Effector CD8-positive, alpha-beta T cell (primary cell): ENCODE measurements around the gene MMP17.

Source experiments
- DNase-seq: peaks from one replicate; lab custom pipeline; 2025; lab: John Stamatoyannopoulos, UW
- total RNA-seq, 4 experiments: gene quantifications; one replicate each; lab custom pipeline; 2026; lab: John Stamatoyannopoulos, UW

Gene MMP17
- 0 to 0.10 (median 0.04) reads per million in 4 experiments for total RNA-seq

- no peak for DNase-seq
These were observed at the start of gene MMP17 for GRCh38 chr12:131827961-131828534. TSS of gene MMP17 (plus strand) at chr12:131828393. CDS start at chr12:131828495, 102 bp downstream.

DNA sequence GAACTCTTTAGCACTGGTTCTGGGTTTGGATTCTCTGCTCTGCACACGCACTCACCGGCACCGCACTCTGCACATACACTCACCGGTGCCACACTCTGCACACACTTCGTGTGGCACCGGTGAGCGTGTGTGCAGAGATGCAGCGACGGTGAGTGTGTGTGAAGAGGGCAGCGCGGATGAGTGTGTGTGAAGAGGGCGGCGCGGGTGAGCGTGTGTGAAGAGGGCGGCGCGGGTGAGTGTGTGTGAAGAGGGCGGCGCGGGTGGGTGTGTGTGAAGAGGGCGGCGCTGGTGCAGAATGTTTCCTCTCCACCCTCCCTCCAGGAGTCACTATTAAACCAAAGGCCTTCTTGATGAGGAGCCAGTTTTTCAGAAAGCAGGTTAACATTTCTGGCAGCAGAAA is 49.2 kb upstream of the MMP17 start:
- DNase-seq: no peak

DNA sequence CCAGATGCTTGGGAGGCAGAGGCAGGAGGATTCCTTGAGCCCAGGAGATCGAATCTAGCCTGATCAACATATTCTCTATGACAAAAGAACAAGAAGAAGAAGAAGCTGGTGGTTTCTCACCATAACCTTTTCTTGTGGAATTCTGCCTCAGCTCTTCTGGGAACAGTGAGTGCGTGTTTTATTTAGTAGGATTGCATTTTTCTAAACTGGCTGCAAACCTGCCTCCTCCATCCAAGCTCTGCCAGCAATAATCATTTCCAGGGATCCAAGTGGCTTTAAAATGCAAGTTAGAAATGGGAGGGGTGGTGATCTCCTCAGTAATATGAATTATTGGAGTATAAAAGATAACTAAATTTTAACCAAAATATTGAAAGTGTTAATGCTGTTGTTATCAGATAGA is 46.1 kb upstream of the MMP17 start:
- DNase-seq: no peak

- no peak for DNase-seq
These were observed 44.2 kb upstream of the MMP17 start for GRCh38 chr12:131783915-131784541.

- DNase-seq: no peak
These were observed 43.1 kb upstream of the MMP17 start for GRCh38 chr12:131784909-131785762.

- no peak for DNase-seq
These were observed 42.3 kb upstream of the MMP17 start for GRCh38 chr12:131785763-131786330.

DNA sequence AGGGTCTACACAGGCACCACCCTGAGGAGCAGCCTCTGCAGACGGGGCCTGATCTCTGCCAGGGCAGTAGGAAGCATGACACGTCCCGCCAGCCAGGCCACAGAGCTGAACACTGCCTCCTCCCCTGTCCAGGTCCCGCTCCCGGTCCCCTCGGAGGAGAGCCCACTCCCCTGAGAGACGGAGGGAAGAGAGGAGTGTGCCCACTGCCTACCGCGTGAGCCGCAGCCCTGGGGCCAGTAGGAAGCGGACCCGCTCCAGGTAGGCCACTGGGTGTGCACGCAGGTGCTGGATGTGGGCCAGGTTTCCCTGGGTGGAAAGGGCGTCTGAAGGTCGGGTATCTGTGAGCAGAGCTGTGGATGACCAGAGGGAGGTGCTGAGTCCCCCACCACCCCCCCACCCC is 41.9 kb upstream of the MMP17 start:
- no peak for DNase-seq

DNA sequence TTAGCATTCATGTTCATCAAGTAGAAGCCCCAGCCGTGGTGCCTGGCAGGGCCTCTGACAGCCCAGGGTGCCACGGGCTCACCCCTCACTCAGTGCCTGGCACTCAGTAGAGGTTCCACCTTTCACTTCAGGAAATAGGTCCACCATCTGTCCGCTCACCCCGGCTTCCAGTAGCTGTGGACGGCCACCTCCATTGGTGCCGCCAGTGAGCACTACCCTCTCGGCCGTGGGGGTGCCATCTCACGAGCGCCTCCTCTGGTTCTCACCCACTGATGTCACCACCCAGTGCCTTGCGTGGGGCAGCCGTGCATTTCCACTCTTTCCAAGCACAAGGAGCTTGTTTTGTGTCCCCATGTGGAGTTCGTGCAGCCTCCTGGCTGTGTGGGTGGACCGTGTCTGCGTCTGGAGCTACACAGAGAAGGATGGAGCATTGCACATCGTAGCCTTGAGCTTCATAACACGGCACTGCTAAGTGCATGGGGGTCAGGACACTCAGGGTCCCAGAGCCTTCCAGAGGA is 41.0 kb upstream of the MMP17 start:
- DNase-seq: no peak

DNA sequence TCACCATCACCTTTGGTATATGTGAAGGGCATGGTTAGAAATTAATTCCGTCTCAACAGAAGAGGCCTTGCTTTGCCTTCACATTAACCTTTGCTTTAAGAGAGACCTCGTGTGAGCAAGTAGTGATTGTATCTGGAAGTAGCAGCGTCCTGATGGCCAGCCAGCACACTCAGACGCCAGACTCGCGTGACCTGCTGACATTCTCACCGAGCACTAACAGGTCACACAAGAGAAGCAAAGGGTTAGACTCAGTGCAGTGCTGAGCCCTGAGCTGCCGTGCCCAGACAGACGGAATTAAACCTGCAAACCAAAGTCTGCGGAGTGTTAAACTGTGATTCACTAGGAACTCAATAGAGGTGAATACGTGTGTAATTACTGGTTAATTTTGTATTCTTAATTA is 40.1 kb upstream of the MMP17 start:
- no peak for DNase-seq

- DNase-seq: no peak
These were observed 38.6 kb upstream of the MMP17 start for GRCh38 chr12:131789638-131790037.

DNA sequence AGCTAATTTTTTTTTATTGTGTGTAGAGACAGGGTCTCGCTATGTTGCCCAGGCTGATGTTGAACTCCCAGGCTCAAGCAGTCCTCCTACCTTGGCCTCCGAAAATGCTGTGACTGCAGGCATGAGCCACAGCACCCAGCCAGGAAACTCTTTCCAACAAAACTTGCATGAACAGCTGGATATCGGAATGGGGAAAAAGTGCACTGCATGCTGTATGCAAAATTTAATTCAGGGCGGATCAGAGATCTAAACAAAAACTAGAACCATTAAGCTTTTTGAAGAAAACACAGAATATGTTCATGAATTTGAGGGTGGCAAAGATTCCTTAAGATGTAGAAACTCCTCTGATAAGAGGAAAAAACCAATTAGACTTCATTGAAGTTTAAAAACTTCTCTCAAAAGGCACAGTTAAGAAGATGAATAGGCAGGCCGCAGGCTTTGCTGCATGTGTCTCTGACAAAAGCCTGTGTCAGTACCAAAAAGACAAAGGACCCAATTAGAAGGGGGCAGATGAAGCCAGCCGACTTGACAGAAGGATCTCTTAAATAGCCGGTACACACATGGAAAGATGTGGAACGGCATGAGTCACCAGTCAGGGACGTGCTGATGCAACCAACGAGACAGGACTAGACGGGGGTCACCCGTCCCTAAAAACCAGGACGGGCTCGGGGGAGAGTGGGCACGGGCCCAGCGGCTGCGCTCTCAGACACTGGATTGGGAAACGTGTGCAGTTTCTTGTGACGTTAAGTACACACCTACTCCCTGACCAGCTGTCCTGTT is 34.8 kb upstream of the MMP17 start:
- no peak for DNase-seq

DNA sequence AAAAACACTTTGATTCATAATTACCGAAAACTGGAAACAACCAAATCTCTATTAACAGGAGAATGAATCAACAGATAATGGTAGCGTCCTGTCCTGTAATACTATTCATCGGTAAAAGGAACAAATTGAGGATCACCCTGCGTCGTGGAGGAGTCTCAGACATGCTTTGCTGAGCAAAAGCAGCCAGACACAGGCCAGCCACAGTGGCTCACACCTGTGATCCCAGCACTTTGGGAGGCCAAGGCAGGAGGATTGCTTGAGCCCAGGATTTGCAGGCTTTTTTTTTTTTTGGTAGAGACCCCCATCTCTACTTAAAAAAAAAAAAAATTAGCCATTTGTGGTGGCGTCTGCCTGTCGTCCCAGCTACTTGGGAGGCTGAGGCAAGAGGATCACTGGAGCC is 34.1 kb upstream of the MMP17 start:
- no peak for DNase-seq

GRCh38 chr12:131794573-131794972 is 33.6 kb upstream of the MMP17 start:
- no peak for DNase-seq

DNA sequence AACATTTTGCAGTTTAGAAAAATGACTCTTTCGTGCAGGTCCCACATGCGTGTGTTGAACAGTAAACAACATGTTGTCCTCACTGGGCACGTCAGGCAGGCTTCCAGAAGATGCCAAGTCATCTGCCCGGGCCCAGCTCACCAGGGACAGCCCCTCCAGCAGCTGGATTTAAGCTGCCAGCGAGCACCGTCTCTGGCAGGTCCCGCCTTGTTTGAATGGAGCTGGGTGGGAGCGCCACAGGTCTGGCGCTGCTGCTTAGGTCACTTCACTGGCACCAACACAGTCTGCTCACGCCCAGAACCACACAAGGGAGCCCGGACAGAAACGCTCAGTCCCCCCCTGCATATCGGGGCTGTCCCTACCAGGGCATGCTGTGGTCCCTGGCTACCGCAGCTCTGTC is 33.1 kb upstream of the MMP17 start:
- DNase-seq: no peak

GRCh38 chr12:131795690-131796410 is 32.3 kb upstream of the MMP17 start:
- DNase-seq: no peak

DNA sequence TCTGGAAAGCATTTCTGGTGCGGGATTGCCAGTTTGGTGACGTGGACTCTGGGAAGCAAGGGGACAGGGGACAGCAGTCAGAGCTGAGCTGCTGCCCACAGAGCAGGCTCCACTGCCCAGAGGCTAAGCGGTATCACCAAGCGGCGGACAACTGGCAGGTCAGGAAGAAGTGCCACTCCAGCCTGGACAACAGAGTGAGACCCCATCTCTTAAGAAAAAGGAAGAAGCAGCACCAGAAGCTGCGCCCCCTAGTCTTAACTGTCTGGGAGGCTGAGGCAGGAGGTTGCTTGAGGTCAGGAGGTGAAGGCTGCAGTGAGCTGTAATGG is 31.8 kb upstream of the MMP17 start:
- no peak for DNase-seq

- no peak for DNase-seq
These were observed 31.2 kb upstream of the MMP17 start for GRCh38 chr12:131796754-131797587.

- no peak for DNase-seq
These were observed 30.6 kb upstream of the MMP17 start for GRCh38 chr12:131797588-131797934.

DNA sequence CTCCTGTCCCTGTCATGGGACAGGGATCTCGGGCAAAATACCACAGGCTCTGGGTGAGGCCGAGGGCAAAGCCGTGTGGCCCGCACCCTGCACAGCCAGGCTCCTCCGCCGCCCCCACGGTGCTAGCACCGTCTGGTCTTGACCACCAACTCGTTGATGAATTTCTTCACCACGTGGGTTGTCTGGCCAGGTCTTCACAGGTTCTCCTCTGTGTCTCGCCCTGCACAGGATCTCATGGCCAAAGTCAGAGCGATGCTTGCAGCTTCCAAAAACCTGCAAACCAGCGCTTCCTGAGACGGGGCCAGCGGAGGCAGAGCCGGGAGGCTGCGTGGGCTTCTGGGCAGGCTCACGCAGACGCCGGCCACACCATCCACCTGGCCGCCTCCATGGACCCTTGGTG is 29.0 kb upstream of the MMP17 start:
- no peak for DNase-seq

- DNase-seq: no peak
These were observed 28.2 kb upstream of the MMP17 start for GRCh38 chr12:131799828-131800593.
